ENCODE data around the gene IRAK1.

GRCh38 chrX:154056770-154057241 is 37.1 kb upstream of the IRAK1 start:
- no peak for TF ChIP-seq CTCF (IDR thresholded peaks at IDR 0.05; ENCODE audit: low read depth, low read length, poor library complexity, severe bottlenecking)
- TF ChIP-seq EZH2phosphoT487 (IDR thresholded peaks at IDR 0.05; ENCODE audit: borderline replicate concordance, low read length), result no peak

Data from DOHH2 (cell line).